ENCODE results near the gene BAIAP3. TPM values are rescaled to one million over a fixed set of nuclear protein-coding genes. Genes with fewer than 3 reads are reported as not detected.
A peak's percentile ranks its signal among the peaks of the same experiment; 100 is the strongest.

Gene BAIAP3
- total and polyA plus RNA-seq, 2 of the 8 experiments (the other 6 are each of a cell fraction or from before 2014, with no cell fraction given) = 2.9 to 6.8 TPM

DNA sequence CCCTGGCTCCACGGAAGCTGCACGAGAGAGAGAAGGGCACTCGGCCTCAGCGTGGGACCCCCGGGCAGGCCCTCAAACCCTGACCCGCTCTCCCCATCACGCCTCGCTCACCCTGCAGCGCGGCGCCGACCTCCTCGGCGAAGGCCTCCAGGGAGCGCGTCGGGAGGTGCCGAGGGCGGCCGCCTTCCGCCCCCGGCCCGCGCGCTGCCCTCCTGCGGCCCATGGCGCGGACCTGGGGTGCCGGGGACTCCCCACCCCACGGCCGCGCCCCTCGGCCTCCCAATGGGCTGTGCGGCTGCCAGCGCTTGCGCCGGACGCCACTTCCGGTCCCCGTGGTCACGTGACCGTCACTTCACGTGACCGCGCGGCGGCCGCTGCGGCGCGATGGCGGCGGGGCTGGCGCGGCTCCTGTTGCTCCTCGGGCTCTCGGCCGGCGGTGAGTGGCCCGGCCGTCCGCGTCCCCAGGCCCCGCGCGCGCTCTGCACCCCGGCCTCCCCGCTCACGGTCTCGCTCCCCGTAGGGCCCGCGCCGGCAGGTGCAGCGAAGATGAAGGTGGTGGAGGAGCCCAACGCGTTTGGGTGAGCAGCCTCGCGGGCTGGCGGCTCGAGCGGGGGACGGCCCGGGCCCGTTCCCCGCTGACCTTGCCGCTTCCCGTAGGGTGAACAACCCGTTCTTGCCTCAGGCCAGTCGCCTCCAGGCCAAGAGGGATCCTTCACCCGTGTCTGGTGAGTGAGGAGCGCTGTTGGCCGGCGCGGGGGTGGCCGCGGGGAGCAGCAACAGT, 18.3 kb downstream of the BAIAP3 start, which contains the start of the genes GNPTG and TSR3 (continued):
- no peak; the same call in 1 of the 2 replicates for TF ChIP-seq JUND (IDR thresholded peaks at IDR 0.05; ENCODE audit: low read length)
- TF ChIP-seq EZH2 (IDR thresholded peaks at IDR 0.05; ENCODE audit: low read depth, low read length, severe bottlenecking) = no peak
- TF ChIP-seq, protein P1, sequence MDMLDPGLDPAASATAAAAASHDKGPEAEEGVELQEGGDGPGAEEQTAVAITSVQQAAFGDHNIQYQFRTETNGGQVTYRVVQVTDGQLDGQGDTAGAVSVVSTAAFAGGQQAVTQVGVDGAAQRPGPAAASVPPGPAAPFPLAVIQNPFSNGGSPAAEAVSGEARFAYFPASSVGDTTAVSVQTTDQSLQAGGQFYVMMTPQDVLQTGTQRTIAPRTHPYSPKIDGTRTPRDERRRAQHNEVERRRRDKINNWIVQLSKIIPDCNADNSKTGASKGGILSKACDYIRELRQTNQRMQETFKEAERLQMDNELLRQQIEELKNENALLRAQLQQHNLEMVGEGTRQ (IDR thresholded peaks at IDR 0.05; ENCODE audit: low read length) = peak; percentile 99
- TF ChIP-seq, protein P2, sequence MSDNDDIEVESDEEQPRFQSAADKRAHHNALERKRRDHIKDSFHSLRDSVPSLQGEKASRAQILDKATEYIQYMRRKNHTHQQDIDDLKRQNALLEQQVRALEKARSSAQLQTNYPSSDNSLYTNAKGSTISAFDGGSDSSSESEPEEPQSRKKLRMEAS (IDR thresholded peaks at IDR 0.05) = peak; percentile 71; the same call in 1 of the 2 replicates
- TF ChIP-seq, protein P3, sequence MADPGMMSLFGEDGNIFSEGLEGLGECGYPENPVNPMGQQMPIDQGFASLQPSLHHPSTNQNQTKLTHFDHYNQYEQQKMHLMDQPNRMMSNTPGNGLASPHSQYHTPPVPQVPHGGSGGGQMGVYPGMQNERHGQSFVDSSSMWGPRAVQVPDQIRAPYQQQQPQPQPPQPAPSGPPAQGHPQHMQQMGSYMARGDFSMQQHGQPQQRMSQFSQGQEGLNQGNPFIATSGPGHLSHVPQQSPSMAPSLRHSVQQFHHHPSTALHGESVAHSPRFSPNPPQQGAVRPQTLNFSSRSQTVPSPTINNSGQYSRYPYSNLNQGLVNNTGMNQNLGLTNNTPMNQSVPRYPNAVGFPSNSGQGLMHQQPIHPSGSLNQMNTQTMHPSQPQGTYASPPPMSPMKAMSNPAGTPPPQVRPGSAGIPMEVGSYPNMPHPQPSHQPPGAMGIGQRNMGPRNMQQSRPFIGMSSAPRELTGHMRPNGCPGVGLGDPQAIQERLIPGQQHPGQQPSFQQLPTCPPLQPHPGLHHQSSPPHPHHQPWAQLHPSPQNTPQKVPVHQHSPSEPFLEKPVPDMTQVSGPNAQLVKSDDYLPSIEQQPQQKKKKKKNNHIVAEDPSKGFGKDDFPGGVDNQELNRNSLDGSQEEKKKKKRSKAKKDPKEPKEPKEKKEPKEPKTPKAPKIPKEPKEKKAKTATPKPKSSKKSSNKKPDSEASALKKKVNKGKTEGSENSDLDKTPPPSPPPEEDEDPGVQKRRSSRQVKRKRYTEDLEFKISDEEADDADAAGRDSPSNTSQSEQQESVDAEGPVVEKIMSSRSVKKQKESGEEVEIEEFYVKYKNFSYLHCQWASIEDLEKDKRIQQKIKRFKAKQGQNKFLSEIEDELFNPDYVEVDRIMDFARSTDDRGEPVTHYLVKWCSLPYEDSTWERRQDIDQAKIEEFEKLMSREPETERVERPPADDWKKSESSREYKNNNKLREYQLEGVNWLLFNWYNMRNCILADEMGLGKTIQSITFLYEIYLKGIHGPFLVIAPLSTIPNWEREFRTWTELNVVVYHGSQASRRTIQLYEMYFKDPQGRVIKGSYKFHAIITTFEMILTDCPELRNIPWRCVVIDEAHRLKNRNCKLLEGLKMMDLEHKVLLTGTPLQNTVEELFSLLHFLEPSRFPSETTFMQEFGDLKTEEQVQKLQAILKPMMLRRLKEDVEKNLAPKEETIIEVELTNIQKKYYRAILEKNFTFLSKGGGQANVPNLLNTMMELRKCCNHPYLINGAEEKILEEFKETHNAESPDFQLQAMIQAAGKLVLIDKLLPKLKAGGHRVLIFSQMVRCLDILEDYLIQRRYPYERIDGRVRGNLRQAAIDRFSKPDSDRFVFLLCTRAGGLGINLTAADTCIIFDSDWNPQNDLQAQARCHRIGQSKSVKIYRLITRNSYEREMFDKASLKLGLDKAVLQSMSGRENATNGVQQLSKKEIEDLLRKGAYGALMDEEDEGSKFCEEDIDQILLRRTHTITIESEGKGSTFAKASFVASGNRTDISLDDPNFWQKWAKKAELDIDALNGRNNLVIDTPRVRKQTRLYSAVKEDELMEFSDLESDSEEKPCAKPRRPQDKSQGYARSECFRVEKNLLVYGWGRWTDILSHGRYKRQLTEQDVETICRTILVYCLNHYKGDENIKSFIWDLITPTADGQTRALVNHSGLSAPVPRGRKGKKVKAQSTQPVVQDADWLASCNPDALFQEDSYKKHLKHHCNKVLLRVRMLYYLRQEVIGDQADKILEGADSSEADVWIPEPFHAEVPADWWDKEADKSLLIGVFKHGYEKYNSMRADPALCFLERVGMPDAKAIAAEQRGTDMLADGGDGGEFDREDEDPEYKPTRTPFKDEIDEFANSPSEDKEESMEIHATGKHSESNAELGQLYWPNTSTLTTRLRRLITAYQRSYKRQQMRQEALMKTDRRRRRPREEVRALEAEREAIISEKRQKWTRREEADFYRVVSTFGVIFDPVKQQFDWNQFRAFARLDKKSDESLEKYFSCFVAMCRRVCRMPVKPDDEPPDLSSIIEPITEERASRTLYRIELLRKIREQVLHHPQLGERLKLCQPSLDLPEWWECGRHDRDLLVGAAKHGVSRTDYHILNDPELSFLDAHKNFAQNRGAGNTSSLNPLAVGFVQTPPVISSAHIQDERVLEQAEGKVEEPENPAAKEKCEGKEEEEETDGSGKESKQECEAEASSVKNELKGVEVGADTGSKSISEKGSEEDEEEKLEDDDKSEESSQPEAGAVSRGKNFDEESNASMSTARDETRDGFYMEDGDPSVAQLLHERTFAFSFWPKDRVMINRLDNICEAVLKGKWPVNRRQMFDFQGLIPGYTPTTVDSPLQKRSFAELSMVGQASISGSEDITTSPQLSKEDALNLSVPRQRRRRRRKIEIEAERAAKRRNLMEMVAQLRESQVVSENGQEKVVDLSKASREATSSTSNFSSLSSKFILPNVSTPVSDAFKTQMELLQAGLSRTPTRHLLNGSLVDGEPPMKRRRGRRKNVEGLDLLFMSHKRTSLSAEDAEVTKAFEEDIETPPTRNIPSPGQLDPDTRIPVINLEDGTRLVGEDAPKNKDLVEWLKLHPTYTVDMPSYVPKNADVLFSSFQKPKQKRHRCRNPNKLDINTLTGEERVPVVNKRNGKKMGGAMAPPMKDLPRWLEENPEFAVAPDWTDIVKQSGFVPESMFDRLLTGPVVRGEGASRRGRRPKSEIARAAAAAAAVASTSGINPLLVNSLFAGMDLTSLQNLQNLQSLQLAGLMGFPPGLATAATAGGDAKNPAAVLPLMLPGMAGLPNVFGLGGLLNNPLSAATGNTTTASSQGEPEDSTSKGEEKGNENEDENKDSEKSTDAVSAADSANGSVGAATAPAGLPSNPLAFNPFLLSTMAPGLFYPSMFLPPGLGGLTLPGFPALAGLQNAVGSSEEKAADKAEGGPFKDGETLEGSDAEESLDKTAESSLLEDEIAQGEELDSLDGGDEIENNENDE (IDR thresholded peaks at IDR 0.05; ENCODE audit: insufficient replicate concordance, low read length) = no peak
- no peak for TF ChIP-seq RNF2 (IDR thresholded peaks at IDR 0.05; ENCODE audit: borderline replicate concordance, low read depth, low read length, missing control alignments, poor library complexity, severe bottlenecking)
- TF ChIP-seq SP1 (IDR thresholded peaks at IDR 0.05; ENCODE audit: low read depth, low read length) = no peak
- no peak for TF ChIP-seq BACH1 (IDR thresholded peaks at IDR 0.05; ENCODE audit: low read length)
